ENCODE results near the gene PRR36.

Gene PRR36

GRCh38 chr19:7879111-7879807 lies 5.1 kb upstream of the PRR36 start:
- no peak overlapping the region for H4K91ac ChIP-seq (ENCODE audit: low read depth, low read length)
- no peak overlapping the region for H3K27ac ChIP-seq (ENCODE audit: low read depth, low read length)
- no peaks in the 10 kb centered on the region for H3K36me3 ChIP-seq (ENCODE audit: control insufficient read depth in 1 of 2, insufficient read depth in 2 of 2, low read length in 2 of 2)
- no peak overlapping the region for H3K4me2 ChIP-seq (ENCODE audit: low read length)
- no peak overlapping the region for H2BK12ac ChIP-seq (ENCODE audit: low read length)
- no CpG with 5 or more reads among the region's 18 CpGs for WGBS (ENCODE audit: extremely low coverage, insufficient coverage, insufficient read length)
- no peaks in the 10 kb centered on the region for H3K79me1 ChIP-seq (ENCODE audit: low read length)
- no peak overlapping the region for H3K18ac ChIP-seq (ENCODE audit: low read length)
- no peaks in the 10 kb centered on the region for H3K79me2 ChIP-seq (ENCODE audit: control insufficient read depth, insufficient read depth, low read length, poor library complexity)
- no peak for DNase-seq
- H4K8ac ChIP-seq (ENCODE audit: low read depth, low read length) = no peak overlapping the region
- H3K4me3 ChIP-seq (ENCODE audit: low read depth, low read length) = no peak overlapping the region
- no peak overlapping the region for H3K23ac ChIP-seq (ENCODE audit: low read length)
- H2BK5ac ChIP-seq (ENCODE audit: low read depth, low read length, poor library complexity) = no peak overlapping the region
- H2BK120ac ChIP-seq (ENCODE audit: insufficient read depth, low read length, poor library complexity) = no peak overlapping the region
- peaks cover 7% of the 10 kb centered on the region for H3K27me3 ChIP-seq (ENCODE audit: insufficient read depth, low read length)
- H3K4me1 ChIP-seq (ENCODE audit: control insufficient read depth in 1 of 2, insufficient read depth in 2 of 2, low read length in 2 of 2) = peaks cover 0 to 4% of the 10 kb centered on the region in 2 experiments
- no peak overlapping the region for H3K4ac ChIP-seq (ENCODE audit: low read depth, low read length)
- H4K12ac ChIP-seq (ENCODE audit: low read depth, low read length) = no peak overlapping the region
- H2AFZ ChIP-seq (ENCODE audit: insufficient read depth, low read length, poor library complexity) = no peak overlapping the region
- H3K9ac ChIP-seq (ENCODE audit: low read length) = no peak overlapping the region
- no peaks in the 10 kb centered on the region for H3K9me3 ChIP-seq (ENCODE audit: insufficient read depth, low read depth, low read length)
- no peak overlapping the region for H3K14ac ChIP-seq (ENCODE audit: low read length)
- peak overlapping the region; percentile 24 for H2AK5ac ChIP-seq (ENCODE audit: low read length)

DNA sequence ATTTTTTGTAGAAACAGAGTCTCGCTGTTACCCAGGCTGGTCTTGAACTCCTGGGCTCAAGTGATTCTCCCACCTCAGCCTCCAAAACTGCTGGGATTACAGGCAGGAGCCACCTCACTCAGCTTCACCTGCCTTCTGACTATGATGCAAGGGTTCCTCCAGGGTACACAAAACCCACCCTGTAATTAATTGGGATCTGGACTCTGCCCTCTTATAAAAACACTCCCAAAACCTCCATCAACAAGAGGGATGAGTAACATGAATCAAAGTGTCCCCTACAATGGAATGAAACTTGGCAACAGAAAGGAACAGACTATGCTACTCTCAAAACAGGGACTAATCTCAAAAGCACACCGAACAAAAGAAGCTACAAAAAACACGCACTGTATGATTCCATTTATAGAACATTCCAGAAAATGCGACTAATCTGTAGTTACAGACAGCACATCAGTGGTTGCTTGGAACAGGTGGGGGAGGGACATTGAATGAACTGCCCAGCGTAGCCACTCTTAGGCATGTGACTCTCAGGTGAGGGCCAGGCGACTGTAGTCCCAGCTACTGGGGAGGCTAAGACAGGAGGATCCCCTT lies 3.2 kb upstream of the PRR36 start:
- no peaks in the 10 kb centered on the region for H3K36me3 ChIP-seq (ENCODE audit: control insufficient read depth in 1 of 2, insufficient read depth in 2 of 2, low read length in 2 of 2)
- H3K14ac ChIP-seq (ENCODE audit: low read length) = no peak overlapping the region
- no peak overlapping the region for H2BK5ac ChIP-seq (ENCODE audit: low read depth, low read length, poor library complexity)
- no CpG with 5 or more reads among the region's 6 CpGs for WGBS (ENCODE audit: extremely low coverage, insufficient coverage, insufficient read length)
- H3K4me2 ChIP-seq (ENCODE audit: low read length) = no peak overlapping the region
- no peaks in the 10 kb centered on the region for H3K79me2 ChIP-seq (ENCODE audit: control insufficient read depth, insufficient read depth, low read length, poor library complexity)
- no peak overlapping the region for H3K18ac ChIP-seq (ENCODE audit: low read length)
- no peak overlapping the region for H4K12ac ChIP-seq (ENCODE audit: low read depth, low read length)
- H3K23ac ChIP-seq (ENCODE audit: low read length) = no peak overlapping the region
- H3K9ac ChIP-seq (ENCODE audit: low read length) = no peak overlapping the region
- no peak for DNase-seq
- H3K27me3 ChIP-seq (ENCODE audit: insufficient read depth, low read length) = peaks cover 19% of the 10 kb centered on the region
- H4K91ac ChIP-seq (ENCODE audit: low read depth, low read length) = no peak overlapping the region
- no peak overlapping the region for H3K4ac ChIP-seq (ENCODE audit: low read depth, low read length)
- no peak overlapping the region for H4K8ac ChIP-seq (ENCODE audit: low read depth, low read length)
- H3K4me3 ChIP-seq (ENCODE audit: low read depth, low read length) = no peak overlapping the region
- H3K4me1 ChIP-seq (ENCODE audit: control insufficient read depth in 1 of 2, insufficient read depth in 2 of 2, low read length in 2 of 2) = peaks cover 0 to 7% of the 10 kb centered on the region in 2 experiments
- no peak overlapping the region for H2BK12ac ChIP-seq (ENCODE audit: low read length)
- no peak overlapping the region for H2BK120ac ChIP-seq (ENCODE audit: insufficient read depth, low read length, poor library complexity)
- H2AFZ ChIP-seq (ENCODE audit: insufficient read depth, low read length, poor library complexity) = no peak overlapping the region
- H3K79me1 ChIP-seq (ENCODE audit: low read length) = no peaks in the 10 kb centered on the region
- H2AK5ac ChIP-seq (ENCODE audit: low read length) = no peak overlapping the region
- H3K27ac ChIP-seq (ENCODE audit: low read depth, low read length) = no peak overlapping the region
- no peaks in the 10 kb centered on the region for H3K9me3 ChIP-seq (ENCODE audit: insufficient read depth, low read depth, low read length)

DNA sequence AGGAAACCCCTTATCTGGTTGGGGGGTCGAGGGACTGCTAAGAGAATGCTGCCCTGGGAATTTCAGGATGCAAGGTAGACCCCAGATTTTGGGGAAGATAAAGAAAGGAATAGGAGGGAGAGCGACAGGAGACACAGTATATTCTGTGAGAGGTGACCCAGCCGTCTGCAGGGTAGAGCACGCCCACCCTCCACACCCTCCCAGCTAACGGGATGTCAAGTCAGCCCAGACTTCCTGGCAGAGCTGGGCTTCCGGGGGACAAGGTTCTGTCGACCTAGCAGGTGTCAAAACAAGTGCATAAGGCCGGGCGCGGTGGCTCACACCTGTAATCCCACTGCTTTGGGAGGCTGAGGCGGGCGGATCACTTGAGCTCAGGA lies 695 bp upstream of the PRR36 start:
- Histone ChIP-seq H4K8ac (ENCODE audit: low read depth, low read length) (peak overlapping the region; percentile 24), H3K18ac (ENCODE audit: low read length) (no peak overlapping the region), H2BK120ac (ENCODE audit: insufficient read depth, low read length, poor library complexity) (no peak overlapping the region), H3K79me2 (ENCODE audit: control insufficient read depth, insufficient read depth, low read length, poor library complexity) (no peaks in the 10 kb centered on the region), H3K4me1 (ENCODE audit: control insufficient read depth in 1 of 2, insufficient read depth in 2 of 2, low read length in 2 of 2) (peaks cover 4 to 25% of the 10 kb centered on the region in 2 experiments), H3K4me3 (ENCODE audit: low read depth, low read length) (no peak overlapping the region), H3K9me3 (ENCODE audit: insufficient read depth, low read depth, low read length) (peaks cover 6% of the 10 kb centered on the region), H4K12ac (ENCODE audit: low read depth, low read length) (no peak overlapping the region), H3K4ac (ENCODE audit: low read depth, low read length) (no peak overlapping the region), H3K79me1 (ENCODE audit: low read length) (peaks cover 3% of the 10 kb centered on the region), H2BK5ac (ENCODE audit: low read depth, low read length, poor library complexity) (no peak overlapping the region), H2BK12ac (ENCODE audit: low read length) (no peak overlapping the region), H3K4me2 (ENCODE audit: low read length) (peak overlapping the region; percentile 34), H2AFZ (ENCODE audit: insufficient read depth, low read length, poor library complexity) (no peak overlapping the region), H3K27me3 (ENCODE audit: insufficient read depth, low read length) (peaks cover 19% of the 10 kb centered on the region), H3K14ac (ENCODE audit: low read length) (no peak overlapping the region), H2AK5ac (ENCODE audit: low read length) (no peak overlapping the region), H3K36me3 (ENCODE audit: control insufficient read depth in 1 of 2, insufficient read depth in 2 of 2, low read length in 2 of 2) (no peaks in the 10 kb centered on the region), H3K23ac (ENCODE audit: low read length) (no peak overlapping the region), H4K91ac (ENCODE audit: low read depth, low read length) (no peak overlapping the region), H3K9ac (ENCODE audit: low read length) (no peak overlapping the region), H3K27ac (ENCODE audit: low read depth, low read length) (no peak overlapping the region)
- WGBS (ENCODE audit: extremely low coverage, insufficient coverage, insufficient read length) = no CpG with 5 or more reads among the region's 12 CpGs
- DNase-seq = no peak

DNA sequence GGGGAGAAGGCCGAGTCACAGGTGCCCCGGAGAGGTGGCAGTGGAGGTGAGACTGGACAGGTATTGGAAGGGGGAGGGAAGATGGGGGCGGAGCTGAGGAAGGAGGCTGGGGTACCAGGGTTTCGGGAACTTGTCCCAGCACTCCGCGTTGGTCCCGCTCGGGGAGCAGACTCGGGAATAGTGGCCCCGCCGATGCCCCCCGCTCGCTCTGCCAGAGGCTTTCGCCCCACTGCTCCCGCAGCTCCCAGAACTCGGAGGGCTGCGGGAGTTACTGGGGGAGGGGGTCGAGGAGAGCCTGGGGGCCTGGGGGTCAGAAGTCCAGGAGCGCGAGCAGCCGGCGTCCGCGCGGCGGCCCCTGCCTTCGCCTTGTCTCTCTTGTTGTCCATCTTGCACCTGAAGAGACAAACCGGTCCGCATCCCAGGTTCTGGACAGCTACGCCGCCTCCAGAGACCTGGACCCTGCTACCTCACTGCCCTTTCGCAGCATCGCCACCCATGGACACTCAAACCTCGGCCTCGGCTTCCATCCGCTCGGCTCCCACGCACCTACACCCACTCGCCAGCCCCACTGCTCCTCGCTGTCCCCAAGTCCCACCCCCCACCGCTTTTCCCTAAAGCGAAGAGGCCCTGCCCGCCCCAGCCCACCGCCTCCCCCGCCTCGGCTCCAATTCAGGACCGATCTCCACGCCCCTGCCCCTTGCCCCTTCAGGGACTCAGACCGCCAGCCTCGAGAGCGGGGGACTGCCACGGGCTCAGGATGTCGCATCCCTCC lies 700 bp downstream of the PRR36 start:
- no peak overlapping the region for H3K23ac ChIP-seq (ENCODE audit: low read length)
- no peak overlapping the region for H4K91ac ChIP-seq (ENCODE audit: low read depth, low read length)
- H3K9me3 ChIP-seq (ENCODE audit: insufficient read depth, low read depth, low read length) = peaks cover 10% of the 10 kb centered on the region

More for the DNA sequence above, 700 bp downstream of the PRR36 start:
- no peaks in the 10 kb centered on the region for H3K79me2 ChIP-seq (ENCODE audit: control insufficient read depth, insufficient read depth, low read length, poor library complexity)
- H2BK120ac ChIP-seq (ENCODE audit: insufficient read depth, low read length, poor library complexity) = no peak overlapping the region
- H3K36me3 ChIP-seq (ENCODE audit: control insufficient read depth in 1 of 2, insufficient read depth in 2 of 2, low read length in 2 of 2) = no peaks in the 10 kb centered on the region
- H2AK5ac ChIP-seq (ENCODE audit: low read length) = no peak overlapping the region
- WGBS (ENCODE audit: extremely low coverage, insufficient coverage, insufficient read length) = no CpG with 5 or more reads among the region's 53 CpGs
- no peak overlapping the region for H3K27ac ChIP-seq (ENCODE audit: low read depth, low read length)
- no peak overlapping the region for H2AFZ ChIP-seq (ENCODE audit: insufficient read depth, low read length, poor library complexity)
- peaks cover 16 to 37% of the 10 kb centered on the region in 2 experiments for H3K4me1 ChIP-seq (ENCODE audit: control insufficient read depth in 1 of 2, insufficient read depth in 2 of 2, low read length in 2 of 2)
- H3K14ac ChIP-seq (ENCODE audit: low read length) = no peak overlapping the region
- H4K12ac ChIP-seq (ENCODE audit: low read depth, low read length) = no peak overlapping the region
- peaks cover 19% of the 10 kb centered on the region for H3K27me3 ChIP-seq (ENCODE audit: insufficient read depth, low read length)
- no peak overlapping the region for H3K18ac ChIP-seq (ENCODE audit: low read length)
- no peak overlapping the region for H3K4ac ChIP-seq (ENCODE audit: low read depth, low read length)
- H3K4me2 ChIP-seq (ENCODE audit: low read length) = peak overlapping the region; percentile 72
- H2BK12ac ChIP-seq (ENCODE audit: low read length) = no peak overlapping the region
- no peak overlapping the region for H3K4me3 ChIP-seq (ENCODE audit: low read depth, low read length)
- no peak for DNase-seq
- H3K9ac ChIP-seq (ENCODE audit: low read length) = no peak overlapping the region
- no peak overlapping the region for H4K8ac ChIP-seq (ENCODE audit: low read depth, low read length)
- H3K79me1 ChIP-seq (ENCODE audit: low read length) = peaks cover 3% of the 10 kb centered on the region
- H2BK5ac ChIP-seq (ENCODE audit: low read depth, low read length, poor library complexity) = no peak overlapping the region

All from trophoblast cell (in vitro differentiated cells and primary cell).